GM12872 (cell line): ENCODE data around the gene C7orf25.

Experiments used
- CTCF ChIP-seq: IDR thresholded peaks from 3 replicates; pipeline ENCODE4 v1.5.1; 2011; ENCODE audit warnings: low read depth, mild to moderate bottlenecking, low read length, moderate library complexity; ENCODE audit not compliant: insufficient read depth

C7orf25 gene

GRCh38 chr7:42886893-42887505, 24.9 kb downstream of the C7orf25 start:
- no peak for TF ChIP-seq CTCF

- peak; percentile 12; the same call in 1 of the 3 replicates for TF ChIP-seq CTCF
Observed at GRCh38 chr7:42886129-42886528, 25.7 kb downstream of the C7orf25 start.

GRCh38 chr7:42883950-42884349, 27.9 kb downstream of the C7orf25 start:
- TF ChIP-seq CTCF = no peak

GRCh38 chr7:42880392-42880791, 31.5 kb downstream of the C7orf25 start:
- no peak for TF ChIP-seq CTCF

DNA sequence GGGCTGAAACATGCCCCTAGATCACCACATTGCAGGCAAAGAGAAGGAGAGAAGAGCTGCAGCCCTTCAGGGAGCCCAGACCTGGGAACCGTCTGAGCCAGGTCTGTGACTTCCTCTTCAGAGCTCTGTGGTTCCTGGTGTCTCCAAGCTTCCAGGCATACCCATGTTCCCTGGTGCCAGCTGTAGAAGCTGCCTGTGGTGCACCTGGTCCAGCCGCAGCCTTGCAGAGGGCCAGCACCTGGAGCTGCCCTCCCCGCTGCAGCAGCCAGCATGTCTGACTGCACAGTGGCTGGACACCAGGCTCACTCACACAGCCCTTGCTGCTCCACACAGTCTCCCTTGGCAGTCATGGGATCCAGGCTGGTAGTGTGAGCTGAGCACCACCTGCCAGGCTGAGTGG, 33.6 kb downstream of the C7orf25 start:
- no peak for TF ChIP-seq CTCF

DNA sequence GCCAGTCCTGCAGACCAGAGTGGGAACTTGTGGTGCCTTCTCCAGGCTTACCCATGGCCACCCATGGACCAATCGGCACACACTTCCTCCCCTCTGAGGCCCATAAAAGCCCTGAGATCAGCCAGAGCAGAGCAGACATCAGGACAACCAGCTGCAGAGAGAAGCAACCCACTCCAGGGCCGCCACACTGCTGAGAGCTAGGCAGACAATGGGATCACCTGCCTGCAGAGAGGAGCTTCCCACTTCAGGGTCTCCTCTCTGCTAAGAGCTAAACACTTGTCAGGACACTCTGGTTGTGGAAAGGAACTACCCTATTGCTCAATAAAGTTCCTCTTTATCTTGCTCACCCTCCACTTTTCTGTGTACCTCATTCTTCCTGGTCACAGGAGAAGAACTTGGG, 34.0 kb downstream of the C7orf25 start:
- TF ChIP-seq CTCF = no peak

GRCh38 chr7:42876182-42877068, 35.4 kb downstream of the C7orf25 start:
- TF ChIP-seq CTCF = peak; percentile 75
